ENCODE measurements around the gene GTPBP10.

DNA sequence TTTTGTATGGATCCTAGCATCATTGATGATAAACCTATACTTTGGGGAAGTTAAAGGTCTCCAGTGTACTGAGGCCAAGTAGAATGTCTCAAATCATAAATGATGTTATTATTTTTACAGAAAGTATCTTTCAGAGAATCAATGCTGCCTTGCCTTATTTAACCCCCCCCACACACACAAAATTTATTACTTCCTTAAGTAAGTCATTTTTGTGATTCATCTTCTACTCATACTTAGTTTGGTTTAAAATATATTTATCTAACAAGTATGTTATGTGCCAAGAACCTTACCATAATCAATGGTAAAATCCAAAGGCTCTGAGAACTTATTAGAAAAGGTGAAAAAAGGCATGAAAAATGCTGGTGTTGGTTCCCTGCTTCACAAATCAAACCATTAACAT is 37.9 kb downstream of the GTPBP10 start:
- TF ChIP-seq, protein P1, sequence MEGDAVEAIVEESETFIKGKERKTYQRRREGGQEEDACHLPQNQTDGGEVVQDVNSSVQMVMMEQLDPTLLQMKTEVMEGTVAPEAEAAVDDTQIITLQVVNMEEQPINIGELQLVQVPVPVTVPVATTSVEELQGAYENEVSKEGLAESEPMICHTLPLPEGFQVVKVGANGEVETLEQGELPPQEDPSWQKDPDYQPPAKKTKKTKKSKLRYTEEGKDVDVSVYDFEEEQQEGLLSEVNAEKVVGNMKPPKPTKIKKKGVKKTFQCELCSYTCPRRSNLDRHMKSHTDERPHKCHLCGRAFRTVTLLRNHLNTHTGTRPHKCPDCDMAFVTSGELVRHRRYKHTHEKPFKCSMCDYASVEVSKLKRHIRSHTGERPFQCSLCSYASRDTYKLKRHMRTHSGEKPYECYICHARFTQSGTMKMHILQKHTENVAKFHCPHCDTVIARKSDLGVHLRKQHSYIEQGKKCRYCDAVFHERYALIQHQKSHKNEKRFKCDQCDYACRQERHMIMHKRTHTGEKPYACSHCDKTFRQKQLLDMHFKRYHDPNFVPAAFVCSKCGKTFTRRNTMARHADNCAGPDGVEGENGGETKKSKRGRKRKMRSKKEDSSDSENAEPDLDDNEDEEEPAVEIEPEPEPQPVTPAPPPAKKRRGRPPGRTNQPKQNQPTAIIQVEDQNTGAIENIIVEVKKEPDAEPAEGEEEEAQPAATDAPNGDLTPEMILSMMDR (IDR thresholded peaks at IDR 0.05) = no peak
- no peak for TF ChIP-seq POLR2A (IDR thresholded peaks at IDR 0.05)

All from thyroid gland (tissue), 4 donors.